K562 (cell line): Measurements from ENCODE around the gene PRTFDC1. TPM values are rescaled to one million over a fixed set of nuclear protein-coding genes. Genes with fewer than 3 reads are reported as not detected.

Experiments used
- ATAC-seq: fragments of 200-7000 bp; cut with Tn5 transposase; 3 replicates; pipeline ENCODE4 v1.9.1; 2020; ENCODE audit warnings: moderate library complexity
- BruUV-seq: library from RNA; stranded (reverse); fragments of 400-500 nt; replicated peaks from 2 replicates; lab custom pipeline; 2021; lab: Mats Ljungman, UMichigan
- CTCF ChIA-PET: fragments of 300-600 bp; formaldehyde crosslinking; extraction: SDS; loops from one replicate; lab custom pipeline; 2021; ENCODE audit warnings: low intra/inter-chr PET ratio; lab: Yijun Ruan, JAX
- POLR2A ChIA-PET: fragments of 300-600, 350-650 bp; sonication (Branson Sonifier 250); formaldehyde crosslinking; extraction: SDS; loops from one replicate; lab custom pipeline; 2021; ENCODE audit warnings: antibody characterized with exemption, inconsistent platforms; lab: Yijun Ruan, JAX
- DNase-seq, 4 experiments: peaks; one replicate each; pipeline versions ENCODE4 v3.0.0 to v3.0.0-alpha.2; 2011 to 2018; ENCODE audit warnings: low spot score in 3 of 4, mixed read lengths in 3 of 4; ENCODE audit errors: extremely low read depth in 1 of 4
- FAIRE-seq: peaks from 2 replicates; lab custom pipeline; 2011; peaks lifted over from hg19 to GRCh38; lab: Jason Lieb, UNC
- H2AFZ ChIP-seq: 2 replicates; pipeline ENCODE4 v1.6.0; 2011; ENCODE audit warnings: low read depth, low read length, control low read depth, inconsistent platforms
- H3K27ac ChIP-seq: fragments of 200-600 bp; 3 replicates; pipeline ENCODE4 v1.8.0; 2011; ENCODE audit warnings: low read depth, mild to moderate bottlenecking, control low read depth, inconsistent platforms, low read length, moderate library complexity, mixed read lengths; ENCODE audit errors: extremely low read depth
- H3K27me3 ChIP-seq, 2 experiments: fragments of 300-600 bp in 1 of 2; 2 replicates in 1 of 2; 3 replicates in 1 of 2; pipeline versions ENCODE4 v1.6.0 to v1.8.0; 2011; ENCODE audit warnings: inconsistent platforms in 2 of 2, low read length in 2 of 2, mild to moderate bottlenecking in 1 of 2, mixed read lengths in 1 of 2, moderate library complexity in 1 of 2; ENCODE audit not compliant: control insufficient read depth in 2 of 2, insufficient read depth in 2 of 2
- H3K36me3 ChIP-seq: fragments of 300-600 bp; 3 replicates; pipeline ENCODE4 v1.8.0; 2011; ENCODE audit warnings: mild to moderate bottlenecking, low read length, inconsistent platforms; ENCODE audit not compliant: control insufficient read depth, insufficient read depth
- H3K4me1 ChIP-seq, 2 experiments: fragments of 200-600 bp in 1 of 2; replicated peaks in 1 of 2; 2 replicates in 1 of 2; 3 replicates in 1 of 2; pipeline versions ENCODE4 v1.5.1 to v1.8.0; 2011; ENCODE audit warnings: inconsistent platforms in 2 of 2, low read length in 2 of 2, mild to moderate bottlenecking in 1 of 2, mixed read lengths in 1 of 2, moderate library complexity in 1 of 2; ENCODE audit not compliant: control insufficient read depth in 2 of 2, insufficient read depth in 2 of 2
- H3K4me2 ChIP-seq: 2 replicates; pipeline ENCODE4 v1.6.1; 2011; ENCODE audit warnings: low read length, control low read depth, inconsistent platforms, mixed read lengths; ENCODE audit not compliant: insufficient read depth
- H3K4me3 ChIP-seq: fragments of 200-600 bp; sonication (generic), shearing (Covaris generic); 2 replicates; pipeline ENCODE4 v1.5.1; 2016; ENCODE audit warnings: control low read depth, inconsistent platforms
- H3K79me2 ChIP-seq: fragments of 200-600 bp; 3 replicates; pipeline ENCODE4 v1.8.0; 2011; ENCODE audit warnings: low read length, inconsistent platforms; ENCODE audit not compliant: control insufficient read depth, insufficient read depth
- H3K9ac ChIP-seq, 2 experiments: 2 replicates each; pipeline versions ENCODE4 v1.6.0 to v1.6.1; 2011; ENCODE audit warnings: low read depth in 2 of 2, low read length in 2 of 2, control low read depth in 1 of 2, inconsistent platforms in 1 of 2, mild to moderate bottlenecking in 1 of 2, mixed read lengths in 1 of 2; ENCODE audit not compliant: insufficient read depth in 1 of 2
- H3K9me1 ChIP-seq: one replicate; pipeline ENCODE4 v1.6.0; 2011; ENCODE audit warnings: inconsistent platforms, mild to moderate bottlenecking, low read length, moderate library complexity; ENCODE audit not compliant: control insufficient read depth, insufficient read depth
- H3K9me3 ChIP-seq: replicated peaks from 2 replicates; pipeline ENCODE4 v1.5.1; 2011; ENCODE audit warnings: low read depth, low read length, inconsistent platforms; ENCODE audit not compliant: control insufficient read depth, insufficient read depth
- H4K20me1 ChIP-seq: replicated peaks from 2 replicates; pipeline ENCODE4 v1.6.1; 2011; ENCODE audit warnings: low read length, inconsistent platforms, mixed read lengths; ENCODE audit not compliant: control insufficient read depth, insufficient read depth
- ATF7 ChIP-seq: fragments of 450-650 bp; IDR thresholded peaks from 2 replicates; pipeline ENCODE4 v1.7.1; 2014; ENCODE audit warnings: mild to moderate bottlenecking, moderate library complexity
- HLTF ChIP-seq: fragments of 450-650 bp; IDR thresholded peaks from 2 replicates; pipeline ENCODE4 v1.6.1; 2016
- SMAD4 ChIP-seq: fragments of 250-450 bp; sonication (Bioruptor Pico); conservative IDR thresholded peaks from 2 replicates; pipeline ENCODE4 v1.8.0; 2021; ENCODE audit warnings: inconsistent platforms, mild to moderate bottlenecking, moderate library complexity
- TGIF2 ChIP-seq: sonication (generic); formaldehyde crosslinking; IDR thresholded peaks from 2 replicates; pipeline ENCODE4 v1.8.1; 2022; ENCODE audit warnings: mild to moderate bottlenecking, missing genetic modification reagents, moderate library complexity
- ZNF263 ChIP-seq: sonication (generic); formaldehyde crosslinking; IDR thresholded peaks from 2 replicates; pipeline ENCODE4 v1.8.0; 2022; ENCODE audit warnings: mild to moderate bottlenecking, missing genetic modification reagents, borderline replicate concordance
- in situ Hi-C: fragments of 300-500 bp; cut with MboI; formaldehyde crosslinking; loops from 4 replicates; pipeline ENCODE4 v1.15.0; 2018; ENCODE audit warnings: inconsistent platforms, mixed read lengths
- intact Hi-C: fragments of 100-400 bp; cut with micrococcal nuclease; formaldehyde crosslinking; loops from 2 replicates; pipeline ENCODE4 v1.14.2; 2022
- polyA plus RNA-seq, 8 experiments: library from polyadenylated mRNA; depleted of rRNA in 4 of 8; stranded (reverse) in 5 of 8; unstranded in 3 of 8; fragments of >200 nt; fragmentation: Nextera tagmentation in 2 of 8; fragmentation: Illumina TruSeq in 1 of 8; extraction: Ambion mirVana in 2 of 8; extraction: Trizol in 1 of 8; gene quantifications; 2 replicates each; pipeline versions ENCODE4 v1.2.1 to v1.2.3, GENCODE V29; 2011 to 2014; ENCODE audit warnings: inconsistent platforms in 1 of 8, missing spikeins in 1 of 8
- total RNA-seq, 7 experiments: library from RNA; depleted of rRNA in 6 of 7; stranded (reverse); fragments of >200 nt in 6 of 7; fragmentation: Illumina TruSeq in 2 of 7; extraction: Trizol in 2 of 7; gene quantifications; 2 replicates each; pipeline versions ENCODE4 v1.2.1 to v1.2.3, GENCODE V29; 2011 to 2021; ENCODE audit warnings: low replicate concordance in 1 of 7
- TF ChIP-seq, protein P1 (sequence below), 2 experiments: fragments of 450-650 bp in 1 of 2; sonication (generic) in 1 of 2; formaldehyde crosslinking in 1 of 2; IDR thresholded peaks in 1 of 2; conservative IDR thresholded peaks in 1 of 2; 2 replicates each; pipeline versions ENCODE4 v1.6.1 to v1.8.1; 2016 to 2023; ENCODE audit warnings: mild to moderate bottlenecking in 2 of 2, moderate library complexity in 2 of 2, inconsistent platforms in 1 of 2, missing genetic modification reagents in 1 of 2

The PRTFDC1 gene
- total and polyA plus RNA-seq, 9 of the 15 experiments (the other 6 are each of a cell fraction or from before 2014, with no cell fraction given), result 7.0 to 27.6 (median 10.0) TPM

- CTCF ChIA-PET, result no interaction called here
- Histone ChIP-seq H3K4me3 (no peak overlapping the region), H3K9ac (no peak overlapping the region), H3K27me3 (no peaks in the 10 kb centered on the region), H3K4me2 (no peak overlapping the region), H3K9me3 (peaks cover 2% of the 10 kb centered on the region; the same call in 1 of the 2 replicates), H3K79me2 (no peaks in the 10 kb centered on the region), H3K36me3 (no peaks in the 10 kb centered on the region; the same call in 2 of the 3 replicates), H2AFZ (peak overlapping the region; percentile 24; the same call in 1 of the 2 replicates), H3K4me1 (peaks cover 16 to 30% of the 10 kb centered on the region in 2 experiments), H3K9me1 (no peaks in the 10 kb centered on the region), H4K20me1 (no peaks in the 10 kb centered on the region), H3K27ac (no peak overlapping the region)
- ATAC-seq (no peak), FAIRE-seq (no peak), DNase-seq (no peak)
- in situ Hi-C loops, result no loop called here
- POLR2A ChIA-PET, result no interaction called here
- intact Hi-C loops, result loop anchor here (5.0 kb wide), 1 partner anchor 164 kb away; no protein-coding TSS in a partner anchor
- no TSS peak for BruUV-seq
- TF ChIP-seq SMAD4, result no peak
- TF ChIP-seq ZNF263 (CRISPR knock-in tag), result 0 out of 2 replicates have a peak, but pooled peaks have one; percentile 29
- TF ChIP-seq, protein P1, sequence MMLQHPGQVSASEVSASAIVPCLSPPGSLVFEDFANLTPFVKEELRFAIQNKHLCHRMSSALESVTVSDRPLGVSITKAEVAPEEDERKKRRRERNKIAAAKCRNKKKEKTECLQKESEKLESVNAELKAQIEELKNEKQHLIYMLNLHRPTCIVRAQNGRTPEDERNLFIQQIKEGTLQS (IDR thresholded peaks at IDR 0.05), result peak; percentile 63
- TF ChIP-seq, protein P1 (CRISPR knock-in tag; conservative IDR thresholded peaks at IDR 0.05), result no peak
- TF ChIP-seq TGIF2, result no peak
- peak; percentile 34; the same call in 1 of the 2 replicates for TF ChIP-seq ATF7
- no peak for TF ChIP-seq HLTF
These were observed 34.4 kb downstream of the PRTFDC1 start for GRCh38 chr10:24917979-24918378.
